Stimulated activated CD4-positive, alpha-beta T cell treated with anti-CD3 and anti-CD28 coated beads, TNF-alpha, amount 100 ng/mL, for 48 hours (primary cell): Measurements from ENCODE around the gene MOV10L1.
"Not testable (repeated sequence)": the region's sequence is repeated elsewhere in the genome, so short reads cannot be mapped to it uniquely, and the experiment has no call there.

ENCODE experiments used
- DNase-seq, 3 donors: peaks; one replicate each; pipeline ENCODE4 v3.0.0-alpha.2; 2020; ENCODE audit warnings: low read depth in 3 of 3

MOV10L1 gene

DNA sequence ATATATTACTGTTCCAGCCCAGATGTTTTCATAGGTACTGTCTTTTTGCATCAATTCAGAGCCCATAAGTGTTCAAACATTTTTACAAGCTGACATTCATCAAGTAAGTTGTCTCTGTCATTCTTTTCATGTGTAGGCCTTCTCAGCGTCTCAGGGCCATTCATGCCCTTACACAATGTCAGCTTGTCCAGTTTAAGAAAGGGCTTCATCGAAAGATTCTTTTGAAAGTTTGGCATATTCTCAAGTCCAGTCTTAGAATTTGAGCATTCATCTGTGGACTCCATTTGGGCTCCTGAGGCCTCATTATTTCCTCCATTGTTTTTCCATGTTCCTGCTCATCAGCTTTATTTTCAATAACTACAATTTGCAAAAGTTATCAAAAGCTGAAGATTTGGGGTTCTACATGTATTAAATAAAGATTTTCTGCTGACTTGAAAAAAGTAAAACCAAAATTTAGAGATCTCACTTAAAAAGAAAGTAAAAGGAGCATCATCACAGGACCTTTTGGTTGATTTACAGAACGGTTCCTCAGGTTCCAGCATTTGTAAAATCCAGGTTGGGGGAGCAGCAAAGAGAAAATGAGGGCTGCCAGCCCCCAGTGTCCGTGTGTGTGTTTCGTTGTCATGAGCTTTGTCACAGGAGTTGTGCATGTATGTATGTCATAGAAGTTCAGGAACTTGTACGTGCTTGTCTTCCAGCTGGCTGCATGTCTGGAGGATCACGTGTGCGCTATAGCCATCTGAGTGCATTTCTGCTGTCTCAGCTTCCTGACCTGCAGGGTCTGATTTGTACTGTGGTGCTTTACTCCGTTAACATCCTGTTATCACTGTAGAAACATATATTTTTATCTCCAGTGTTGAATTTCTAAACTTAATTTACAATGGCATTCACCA lies 15.6 kb downstream of the MOV10L1 start:
- DNase-seq = no peak

GRCh38 chr22:50107529-50107928 lies 17.7 kb downstream of the MOV10L1 start:
- DNase-seq = no peak

DNA sequence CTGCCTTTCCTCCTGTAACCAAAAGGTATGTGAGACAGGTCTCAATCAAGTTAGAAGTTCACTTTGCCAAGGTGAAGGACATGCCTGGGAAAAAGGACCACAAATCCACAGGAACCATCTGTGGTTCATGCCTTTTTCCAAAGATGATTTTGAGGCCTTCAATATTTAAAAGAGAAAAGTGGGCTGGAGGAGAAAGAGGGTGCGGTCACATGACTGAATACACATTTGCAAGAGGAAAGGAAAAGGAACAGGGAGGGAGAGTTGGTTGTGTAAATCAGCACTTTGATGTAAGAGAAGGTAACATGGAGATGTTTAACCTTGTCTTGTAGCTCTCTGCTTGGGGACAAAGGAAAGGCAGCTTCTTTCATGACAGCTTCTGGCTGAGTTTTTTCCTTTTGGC lies 21.2 kb downstream of the MOV10L1 start:
- DNase-seq = no peak

DNA sequence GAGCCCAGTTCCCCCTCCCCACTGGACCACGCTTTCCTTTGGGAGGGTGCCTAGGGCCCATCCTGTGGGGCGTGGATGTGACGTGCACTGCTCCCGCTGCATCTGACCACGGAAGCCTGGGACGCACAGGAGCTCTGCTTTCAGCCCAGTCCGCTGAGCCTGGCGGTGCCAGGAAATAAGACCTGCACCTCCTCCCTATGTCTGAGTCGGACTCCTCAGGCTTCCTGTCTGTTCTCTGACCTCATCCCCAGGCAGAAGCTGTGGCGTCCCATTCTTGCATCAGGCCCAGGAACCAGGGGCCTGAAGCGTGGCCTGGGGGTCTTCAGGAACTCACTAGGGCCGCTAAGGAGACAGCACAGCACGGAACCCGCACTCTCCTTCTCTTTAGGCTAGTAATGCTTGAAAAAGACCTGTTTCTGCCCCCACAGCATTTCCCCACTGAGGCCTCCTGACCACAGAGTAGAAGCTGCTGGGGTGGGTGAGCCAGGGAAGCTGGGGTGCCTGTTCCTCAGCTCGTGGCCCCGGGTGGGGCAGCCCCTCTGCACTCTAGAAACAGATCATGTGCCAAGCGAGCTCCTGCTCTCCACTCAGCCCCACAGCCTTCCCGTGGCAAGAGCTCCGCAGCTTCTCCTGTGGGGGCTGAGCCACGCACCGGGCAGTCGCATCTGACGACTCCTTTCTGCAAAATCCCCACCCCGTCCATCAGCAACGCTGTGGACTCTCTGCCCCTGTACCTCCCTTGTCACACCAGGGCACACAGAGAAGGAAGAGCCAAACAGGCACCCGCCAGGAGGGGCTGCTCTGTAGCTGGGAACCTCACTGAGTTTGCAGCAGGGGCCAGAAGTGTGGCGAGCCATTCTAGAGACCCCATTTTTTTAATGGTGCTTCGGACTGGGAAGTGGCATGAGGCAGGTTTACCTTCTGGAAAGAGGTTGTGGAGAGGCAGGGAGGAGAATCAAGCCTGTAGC lies 22.6 kb downstream of the MOV10L1 start:
- peak in 1 of 3 donors; percentile 14 for DNase-seq

DNA sequence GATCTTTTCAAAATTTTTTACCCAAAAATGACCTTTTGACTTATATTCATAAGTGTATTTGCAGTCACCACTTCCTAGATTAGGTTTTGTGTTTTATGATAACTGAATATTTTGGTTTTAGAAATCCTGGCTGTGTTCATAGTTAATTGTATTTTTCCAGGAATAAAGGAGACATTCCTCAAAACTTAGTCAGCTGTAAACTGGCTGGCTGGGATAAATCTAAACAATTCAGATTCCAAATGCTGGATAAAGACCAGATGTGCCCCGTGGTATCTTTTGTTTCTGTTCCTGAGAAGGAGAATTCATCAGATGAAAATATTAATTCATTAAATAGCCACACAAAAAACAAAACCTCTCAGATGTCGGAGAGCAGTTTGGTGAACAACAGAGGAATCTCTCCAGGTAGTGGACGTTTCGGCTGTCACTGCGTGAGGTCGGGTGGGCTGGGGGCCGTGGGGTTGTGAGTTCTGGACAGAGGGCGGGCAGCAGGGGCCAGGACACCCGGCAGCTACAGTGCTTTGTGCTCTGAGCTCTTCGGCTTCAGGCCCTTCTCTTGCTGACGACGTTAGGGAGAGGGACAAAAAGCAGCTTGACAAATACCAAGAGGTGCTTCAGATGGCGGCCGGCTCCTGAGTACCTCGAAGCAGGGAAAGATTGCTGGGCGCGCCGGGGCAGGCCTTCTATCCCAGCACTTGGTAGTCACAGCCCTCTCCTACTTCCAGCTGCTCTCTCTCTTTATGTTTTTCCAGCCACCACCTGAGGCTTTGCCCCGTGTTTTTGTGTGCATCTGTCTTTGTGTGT lies 24.6 kb downstream of the MOV10L1 start:
- DNase-seq = no peak

DNA sequence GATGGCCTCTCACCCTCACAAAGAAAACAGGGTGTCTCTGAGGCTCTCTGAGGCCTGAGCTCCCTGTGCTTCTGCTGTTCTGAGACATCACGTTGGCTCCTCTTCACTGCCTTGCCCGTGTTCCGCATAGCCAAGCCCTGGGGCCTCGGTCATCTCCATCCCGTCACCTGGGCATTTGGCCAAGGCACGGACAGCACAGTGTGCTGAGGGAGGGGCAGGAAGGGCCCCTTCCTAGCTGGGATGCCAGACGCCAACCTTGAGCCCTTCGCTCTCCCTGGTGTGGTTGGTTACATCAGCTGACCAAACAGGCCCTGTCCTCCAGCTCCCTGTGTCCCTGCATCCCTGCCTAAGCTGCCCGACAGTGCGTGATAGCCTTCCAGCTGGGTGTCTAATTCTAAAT lies 25.9 kb downstream of the MOV10L1 start:
- DNase-seq = no peak

DNA sequence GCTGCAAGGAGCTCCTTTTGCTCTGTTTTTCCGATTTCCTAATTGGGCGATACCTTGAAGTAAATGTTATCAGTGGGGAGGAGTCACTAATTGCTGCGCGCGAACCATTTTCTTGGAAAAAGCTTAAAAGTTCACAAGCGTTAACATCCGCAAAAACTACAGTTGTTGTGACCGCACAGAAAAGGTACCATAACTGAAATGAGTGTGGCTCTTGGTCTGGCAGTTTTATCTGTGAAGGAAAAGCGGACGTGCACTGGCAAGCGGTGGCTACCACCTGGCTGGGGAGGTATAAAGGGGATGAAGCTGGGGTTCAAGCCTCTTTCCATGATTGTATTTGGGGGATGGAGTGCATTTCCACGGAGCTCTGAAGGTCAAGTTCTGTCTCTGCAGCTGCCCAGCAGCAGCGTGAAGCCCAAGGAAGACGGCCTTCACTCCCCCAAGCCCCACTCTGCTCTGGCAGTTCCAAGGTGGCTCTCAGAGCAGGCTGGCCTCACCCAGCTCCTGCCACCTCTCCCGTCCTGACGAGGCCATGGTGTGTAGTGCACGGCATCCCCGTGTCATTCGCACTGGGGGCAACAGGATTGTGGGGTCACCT lies 27.5 kb downstream of the MOV10L1 start:
- DNase-seq = no peak

- no peak for DNase-seq
Measured at GRCh38 chr22:50118129-50118528, 28.3 kb downstream of the MOV10L1 start.

- no peak for DNase-seq
Measured at GRCh38 chr22:50118557-50119168, 28.9 kb downstream of the MOV10L1 start.

DNA sequence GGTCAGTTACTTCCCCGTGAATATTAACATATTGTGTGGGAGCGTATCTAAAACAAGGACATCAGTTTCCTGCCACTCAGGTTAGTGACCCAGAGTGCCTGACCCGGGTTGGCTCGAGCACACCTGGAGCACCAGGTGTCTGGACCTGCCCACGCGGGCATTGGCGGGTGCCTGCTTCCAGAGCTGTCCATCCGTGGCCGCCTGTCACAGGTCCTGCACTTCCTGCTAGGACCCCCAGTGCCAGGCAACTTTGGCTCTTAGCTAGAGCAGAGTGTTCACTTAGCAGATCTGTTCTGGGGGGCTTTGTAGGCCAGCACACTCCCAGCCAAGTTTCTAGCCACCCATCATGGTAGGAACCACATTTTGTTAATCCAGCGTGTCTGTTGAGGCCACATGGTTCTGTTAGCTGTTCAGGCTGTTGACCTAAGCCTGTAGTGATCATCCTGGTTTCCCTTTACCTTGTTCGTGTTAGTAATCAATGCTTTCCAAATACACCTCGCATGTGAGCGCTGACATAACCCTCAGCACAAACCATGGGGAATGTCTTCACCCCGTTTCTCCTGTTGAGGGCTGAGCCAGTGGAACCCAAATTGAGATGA lies 29.5 kb downstream of the MOV10L1 start:
- DNase-seq = no peak

DNA sequence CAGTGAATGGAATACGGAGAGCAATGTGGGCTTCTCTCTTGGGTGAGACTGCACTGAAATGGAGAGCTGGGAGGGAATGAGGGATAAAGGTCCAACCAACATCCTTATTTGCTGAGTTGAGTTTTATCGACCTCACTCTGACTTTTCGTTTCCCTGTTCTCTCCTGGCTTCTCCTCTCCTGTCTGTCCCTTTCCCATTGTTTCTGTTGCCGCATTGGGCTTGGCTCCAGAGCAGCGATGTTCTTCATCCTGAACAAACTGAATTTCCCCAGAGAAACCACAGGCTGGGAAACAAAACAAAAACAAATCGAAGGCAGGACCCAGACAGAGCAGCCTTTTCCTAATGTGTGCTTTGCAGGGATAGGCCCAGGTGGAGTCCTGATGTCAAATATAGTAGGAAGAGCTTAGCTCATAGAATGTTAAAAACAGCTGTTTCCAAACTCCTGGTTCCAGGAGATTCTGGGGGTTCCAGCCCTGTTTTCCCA lies 30.0 kb downstream of the MOV10L1 start:
- no peak for DNase-seq

DNA sequence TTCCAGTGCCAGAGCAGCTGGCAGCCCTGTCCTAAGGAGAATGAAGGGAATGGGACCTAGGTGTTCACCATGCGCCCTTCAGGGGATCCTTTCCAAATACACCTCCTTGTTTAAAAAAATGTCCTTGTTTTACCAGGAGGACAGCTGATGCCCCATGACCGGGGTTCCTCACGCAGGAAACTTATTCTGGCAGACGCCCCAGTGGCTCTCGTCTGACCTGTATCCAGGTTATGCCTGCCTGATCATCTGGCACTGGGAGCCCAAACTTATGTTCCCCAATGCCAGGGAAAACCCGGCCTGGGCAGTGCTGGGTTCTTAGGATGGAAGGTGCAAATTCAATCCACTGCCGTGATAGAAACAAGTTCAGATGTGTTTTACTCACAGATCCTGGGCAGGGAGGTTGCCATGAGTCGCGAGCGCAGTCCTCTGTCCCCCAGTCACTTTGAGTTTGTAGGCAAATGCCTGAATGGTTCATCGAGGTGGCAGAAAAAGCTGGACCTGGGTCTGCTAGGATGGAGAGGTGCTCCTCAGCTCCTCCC lies 31.5 kb downstream of the MOV10L1 start:
- no peak for DNase-seq

DNA sequence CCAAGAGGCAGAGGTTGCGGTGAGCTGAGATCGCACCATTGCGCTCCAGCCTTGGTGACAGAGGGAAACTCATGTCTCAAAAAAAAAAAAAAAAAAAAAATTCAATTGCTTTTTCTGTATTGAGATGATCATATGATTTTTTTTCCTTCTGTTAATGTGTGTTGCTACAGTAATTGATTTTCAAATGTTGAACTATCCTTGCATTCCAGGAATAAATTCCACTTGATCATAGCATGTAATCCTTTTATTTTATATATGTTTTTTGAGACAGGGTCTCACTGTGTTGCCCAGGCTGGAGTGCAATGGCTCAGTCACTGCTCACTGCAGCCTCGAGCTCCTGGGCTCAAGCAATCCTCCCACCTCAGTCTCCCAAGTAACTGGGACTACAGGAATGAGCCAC lies 33.3 kb downstream of the MOV10L1 start:
- DNase-seq = no peak

GRCh38 chr22:50125029-50125428 lies 35.2 kb downstream of the MOV10L1 start:
- DNase-seq = no peak

GRCh38 chr22:50129121-50129736 lies 39.4 kb downstream of the MOV10L1 start:
- no peak for DNase-seq

GRCh38 chr22:50131894-50132293 lies 42.1 kb downstream of the MOV10L1 start:
- DNase-seq = no peak

DNA sequence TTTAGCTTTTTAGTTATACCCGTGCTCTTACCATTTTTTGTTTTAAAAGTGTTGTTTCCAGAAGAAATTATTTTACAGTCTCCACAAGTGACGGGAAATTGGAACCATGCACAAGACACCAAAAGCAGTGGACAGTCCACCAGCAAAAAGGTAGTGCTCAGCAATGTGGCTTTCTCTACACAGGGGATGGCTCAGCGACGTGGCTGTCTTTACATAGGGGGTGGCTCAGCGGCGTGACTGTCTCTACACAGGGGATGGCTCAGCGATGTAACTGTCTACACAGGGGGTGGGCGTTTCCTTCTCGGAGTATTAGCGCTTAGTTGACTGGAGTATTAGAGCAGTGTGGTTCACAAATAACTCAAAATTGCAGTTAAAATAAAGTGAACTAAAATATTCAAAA lies 44.7 kb downstream of the MOV10L1 start:
- no peak for DNase-seq

DNA sequence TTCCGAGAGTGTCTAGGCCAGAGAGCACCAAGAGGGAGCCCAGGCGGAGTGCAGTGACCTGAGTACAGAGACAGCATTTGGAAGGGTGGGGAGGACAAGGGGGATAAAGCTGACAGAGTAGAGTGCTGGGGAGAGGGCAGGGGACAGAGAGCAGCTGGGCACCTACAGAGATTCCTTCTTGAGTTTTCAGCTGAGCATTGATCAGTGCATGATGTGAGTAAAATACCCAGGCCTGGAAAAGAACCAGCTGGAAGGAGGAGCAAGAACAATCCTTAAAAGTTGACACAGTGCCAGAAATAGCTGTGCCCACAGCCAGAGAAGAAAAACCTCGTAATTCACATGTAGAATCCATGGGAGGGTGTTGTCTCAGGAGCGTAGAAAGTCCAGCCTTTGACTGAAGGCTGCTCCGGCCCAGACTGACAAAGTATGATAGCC lies 46.8 kb downstream of the MOV10L1 start:
- no peak for DNase-seq

DNA sequence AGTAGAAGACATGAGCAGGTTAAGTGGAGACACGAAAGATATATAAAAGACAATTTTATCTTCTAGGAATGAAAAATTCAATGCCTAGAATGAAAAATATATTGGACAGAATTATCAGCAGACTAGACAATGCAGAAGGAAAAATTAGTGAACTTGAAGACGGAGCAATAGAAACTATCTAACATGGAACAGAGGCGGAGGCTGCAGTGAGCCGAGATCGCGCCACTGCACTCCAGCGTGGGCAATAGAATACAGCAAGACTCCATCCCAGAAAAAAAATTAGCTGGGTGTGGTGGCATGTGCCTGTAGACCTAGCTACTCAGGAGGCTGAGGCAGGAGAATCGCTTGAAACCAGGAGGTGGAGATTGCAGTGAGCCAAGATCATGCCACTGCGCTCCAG lies 47.5 kb downstream of the MOV10L1 start:
- DNase-seq = not testable (repeated sequence)

- no peak for DNase-seq
Measured at GRCh38 chr22:50138041-50138440, 48.2 kb downstream of the MOV10L1 start.
